WTC11 (cell line): Measurements from ENCODE around the gene TET3. TPM values are rescaled to one million over a fixed set of nuclear protein-coding genes. Genes with fewer than 3 reads are reported as not detected.

Experiments
- ATAC-seq: fragments of 200-7000 bp; cut with Tn5 transposase; 2 replicates; pipeline ENCODE4 v1.10.0; 2021; ENCODE audit warnings: mild to moderate bottlenecking, moderate library complexity
- CTCF ChIA-PET: fragments of 300-600 bp; sonication (Branson Sonifier 250); formaldehyde crosslinking; loops from one replicate; lab custom pipeline; 2021; ENCODE audit warnings: antibody characterized with exemption; lab: Charles Lee
- POLR2A ChIA-PET: fragments of 350-600 bp; sonication (Branson Sonifier 250); formaldehyde crosslinking; loops from one replicate; lab custom pipeline; 2021; ENCODE audit warnings: antibody characterized with exemption; lab: Charles Lee
- DNase-seq: peaks from one replicate; pipeline ENCODE4 v3.0.0; 2021; ENCODE audit warnings: low spot score
- H3K27ac Mint-ChIP-seq: 2 replicates; pipeline ENCODE4 v1.8.0; 2021; ENCODE audit warnings: mixed read lengths
- H3K27me3 Mint-ChIP-seq: 2 replicates; pipeline ENCODE4 v1.8.0; 2021; ENCODE audit warnings: low read depth, mild to moderate bottlenecking, moderate library complexity, mixed read lengths
- H3K36me3 Mint-ChIP-seq: 2 replicates; pipeline ENCODE4 v1.8.0; 2021; ENCODE audit warnings: mixed read lengths
- H3K4me1 Mint-ChIP-seq: 2 replicates; pipeline ENCODE4 v1.8.0; 2022; ENCODE audit warnings: mixed read lengths
- H3K4me3 Mint-ChIP-seq: 2 replicates; pipeline ENCODE4 v1.8.0; 2021; ENCODE audit warnings: mild to moderate bottlenecking, moderate library complexity, mixed read lengths
- H3K9me3 Mint-ChIP-seq: 2 replicates; pipeline ENCODE4 v1.8.0; 2021; ENCODE audit warnings: mixed read lengths
- ATF1 ChIP-seq: sonication (generic); formaldehyde crosslinking; IDR thresholded peaks from 2 replicates; pipeline ENCODE4 v1.8.1; 2023; ENCODE audit warnings: mild to moderate bottlenecking, moderate library complexity, missing genetic modification reagents
- CBFB ChIP-seq: sonication (generic); formaldehyde crosslinking; IDR thresholded peaks from 2 replicates; pipeline ENCODE4 v1.8.1; 2022; ENCODE audit warnings: mild to moderate bottlenecking, low read depth, missing genetic modification reagents
- CREM ChIP-seq: sonication (generic); formaldehyde crosslinking; IDR thresholded peaks from 2 replicates; pipeline ENCODE4 v1.8.1; 2022; ENCODE audit warnings: mild to moderate bottlenecking, missing genetic modification reagents, moderate library complexity
- ERG ChIP-seq: fragments of 250-450 bp; sonication (Bioruptor Pico); IDR thresholded peaks from 2 replicates; pipeline ENCODE4 v1.8.0; 2021; ENCODE audit warnings: mild to moderate bottlenecking
- ETV6 ChIP-seq: sonication (generic); formaldehyde crosslinking; IDR thresholded peaks from 2 replicates; pipeline ENCODE4 v1.8.1; 2022; ENCODE audit warnings: mild to moderate bottlenecking, missing genetic modification reagents
- GRHL2 ChIP-seq: fragments of 250-450 bp; sonication (Bioruptor Pico); IDR thresholded peaks from 2 replicates; pipeline ENCODE4 v1.8.0; 2022; ENCODE audit warnings: mild to moderate bottlenecking, moderate library complexity; ENCODE audit not compliant: insufficient replicate concordance, severe bottlenecking
- MXD4 ChIP-seq: fragments of 250-450 bp; sonication (Bioruptor Pico); IDR thresholded peaks from 2 replicates; pipeline ENCODE4 v1.8.0; 2021; ENCODE audit warnings: mild to moderate bottlenecking, moderate library complexity, borderline replicate concordance
- NFATC4 ChIP-seq: fragments of 250-450 bp; sonication (Bioruptor Pico); IDR thresholded peaks from 2 replicates; pipeline ENCODE4 v1.9.0; 2021; ENCODE audit warnings: mild to moderate bottlenecking
- NFYB ChIP-seq: sonication (generic); formaldehyde crosslinking; conservative IDR thresholded peaks from 2 replicates; pipeline ENCODE4 v1.8.0; 2022; ENCODE audit warnings: low read depth, missing genetic modification reagents
- NR3C1 ChIP-seq: sonication (generic); formaldehyde crosslinking; conservative IDR thresholded peaks from 2 replicates; pipeline ENCODE4 v1.8.1; 2023; ENCODE audit warnings: low read depth, mild to moderate bottlenecking, missing genetic modification reagents
- OVOL2 ChIP-seq: fragments of 250-450 bp; sonication (Bioruptor Pico); IDR thresholded peaks from 2 replicates; pipeline ENCODE4 v1.9.0; 2021; ENCODE audit warnings: mild to moderate bottlenecking, borderline replicate concordance
- ZNF232 ChIP-seq: sonication (generic); formaldehyde crosslinking; IDR thresholded peaks from 2 replicates; pipeline ENCODE4 v1.8.0; 2022; ENCODE audit warnings: mild to moderate bottlenecking, missing genetic modification reagents
- ZNF263 ChIP-seq: sonication (generic); formaldehyde crosslinking; IDR thresholded peaks from 2 replicates; pipeline ENCODE4 v1.8.1; 2022; ENCODE audit warnings: low read depth, mild to moderate bottlenecking, moderate library complexity, missing genetic modification reagents
- ZNF423 ChIP-seq: fragments of 250-450 bp; sonication (Bioruptor Pico); IDR thresholded peaks from 2 replicates; pipeline ENCODE4 v2.1.2; 2022; ENCODE audit warnings: mild to moderate bottlenecking, moderate library complexity
- total RNA-seq: library from RNA; stranded (reverse); gene quantifications from 3 replicates; pipeline ENCODE4 v1.2.3, GENCODE V29; 2021
- TF ChIP-seq, protein P1 (sequence below): sonication (generic); formaldehyde crosslinking; IDR thresholded peaks from 2 replicates; pipeline ENCODE4 v1.8.0; 2022; ENCODE audit warnings: mild to moderate bottlenecking, missing genetic modification reagents
- TF ChIP-seq, protein P2 (sequence below): sonication (generic); formaldehyde crosslinking; IDR thresholded peaks from 2 replicates; pipeline ENCODE4 v1.8.0; 2023; ENCODE audit warnings: missing genetic modification reagents, mild to moderate bottlenecking, borderline replicate concordance
- TF ChIP-seq, protein P3 (sequence below): sonication (generic); formaldehyde crosslinking; conservative IDR thresholded peaks from 2 replicates; pipeline ENCODE4 v1.8.1; 2023; ENCODE audit warnings: mild to moderate bottlenecking, low read depth, missing genetic modification reagents, moderate library complexity
- TF ChIP-seq, protein P4 (sequence below): sonication (generic); formaldehyde crosslinking; IDR thresholded peaks from 2 replicates; pipeline ENCODE4 v1.8.1; 2022; ENCODE audit warnings: mild to moderate bottlenecking, missing genetic modification reagents, moderate library complexity, borderline replicate concordance
- TF ChIP-seq, protein P5 (sequence below): sonication (generic); formaldehyde crosslinking; IDR thresholded peaks from 2 replicates; pipeline ENCODE4 v1.8.0; 2022; ENCODE audit warnings: mild to moderate bottlenecking, missing genetic modification reagents
- TF ChIP-seq, protein P6 (sequence below): fragments of 250-450 bp; sonication (Bioruptor Pico); IDR thresholded peaks from 2 replicates; pipeline ENCODE4 v1.9.0; 2021; ENCODE audit warnings: moderate library complexity, mild to moderate bottlenecking, inconsistent platforms, borderline replicate concordance

The TET3 gene
- total RNA-seq, 1 experiment from 2014 or later: 19.3 TPM

DNA sequence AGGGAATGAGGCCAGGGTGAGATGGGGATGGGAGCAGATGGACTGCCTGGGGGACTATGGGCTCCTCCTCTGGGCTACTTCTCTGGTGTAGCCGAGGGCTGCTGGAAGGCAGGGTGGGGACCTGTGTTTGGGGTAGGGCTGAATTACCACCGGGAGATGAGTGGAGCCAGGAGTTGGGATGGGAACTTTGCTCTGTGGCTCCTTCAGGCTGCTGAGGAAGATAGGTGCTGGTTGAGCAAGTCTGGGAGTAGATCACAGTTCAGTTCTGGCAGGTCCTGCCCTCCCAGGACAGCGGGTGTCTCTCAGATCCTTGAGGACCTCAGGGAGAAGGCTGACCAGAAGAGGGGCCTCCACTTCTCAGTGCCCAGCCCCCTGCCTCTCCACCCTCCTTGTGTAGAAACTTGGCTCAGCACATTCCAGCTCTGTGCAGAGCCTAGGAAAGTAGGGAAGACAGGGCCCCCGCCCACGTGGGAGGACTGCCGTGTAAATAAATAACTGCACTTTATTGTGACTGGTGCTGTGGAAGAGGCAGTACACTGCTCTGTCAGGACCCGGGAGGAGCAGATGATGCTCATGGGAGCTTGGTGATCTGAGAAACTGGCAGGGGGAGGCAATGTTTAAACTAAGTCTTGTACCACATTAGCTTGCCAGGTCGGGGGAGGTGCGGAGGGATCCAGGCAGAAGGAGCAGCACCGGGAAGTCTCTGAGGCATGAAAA, 15.3 kb downstream of the TET3 start:
- no peak overlapping the region for H3K27ac Mint-ChIP-seq
- CTCF ChIA-PET: interaction anchor here (0.9 to 2.2 kb wide), 2 partner anchors 80 to 92 kb away, joined by 4 to 5 read pairs; no protein-coding TSS in a partner anchor
- no peak for ATAC-seq
- no peaks in the 10 kb centered on the region for H3K9me3 Mint-ChIP-seq
- no peaks in the 10 kb centered on the region for H3K27me3 Mint-ChIP-seq
- H3K36me3 Mint-ChIP-seq: no peaks in the 10 kb centered on the region
- POLR2A ChIA-PET: interaction anchor here (0.5 kb wide), 1 partner anchor 11 kb away, joined by 3 read pairs; no protein-coding TSS in a partner anchor
- peaks cover 56% of the 10 kb centered on the region for H3K4me1 Mint-ChIP-seq
- no peak for DNase-seq
- H3K4me3 Mint-ChIP-seq: no peak overlapping the region
- TF ChIP-seq NFYB (CRISPR knock-in tag) (no peak), ZNF423 (no peak), NFATC4 (CRISPR knock-in tag) (no peak)
- TF ChIP-seq, protein P1, sequence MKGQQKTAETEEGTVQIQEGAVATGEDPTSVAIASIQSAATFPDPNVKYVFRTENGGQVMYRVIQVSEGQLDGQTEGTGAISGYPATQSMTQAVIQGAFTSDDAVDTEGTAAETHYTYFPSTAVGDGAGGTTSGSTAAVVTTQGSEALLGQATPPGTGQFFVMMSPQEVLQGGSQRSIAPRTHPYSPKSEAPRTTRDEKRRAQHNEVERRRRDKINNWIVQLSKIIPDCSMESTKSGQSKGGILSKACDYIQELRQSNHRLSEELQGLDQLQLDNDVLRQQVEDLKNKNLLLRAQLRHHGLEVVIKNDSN: no peak

- DNase-seq (no peak), ATAC-seq (no peak)
- Mint-ChIP-seq H3K9me3 (no peaks in the 10 kb centered on the region), H3K4me3 (no peak overlapping the region), H3K27ac (no peak overlapping the region), H3K4me1 (peaks cover 57% of the 10 kb centered on the region), H3K36me3 (no peaks in the 10 kb centered on the region), H3K27me3 (no peaks in the 10 kb centered on the region)
- TF ChIP-seq ERG (no peak), OVOL2 (CRISPR knock-in tag) (no peak), ZNF232 (no peak), CREM (CRISPR knock-in tag) (no peak), ZNF263 (CRISPR knock-in tag) (no peak), CBFB (CRISPR knock-in tag) (no peak), MXD4 (CRISPR knock-in tag) (no peak), ETV6 (CRISPR knock-in tag) (no peak), GRHL2 (CRISPR knock-in tag) (no peak), NR3C1 (CRISPR knock-in tag) (no peak), ATF1 (CRISPR knock-in tag) (no peak)
- TF ChIP-seq, protein P2, sequence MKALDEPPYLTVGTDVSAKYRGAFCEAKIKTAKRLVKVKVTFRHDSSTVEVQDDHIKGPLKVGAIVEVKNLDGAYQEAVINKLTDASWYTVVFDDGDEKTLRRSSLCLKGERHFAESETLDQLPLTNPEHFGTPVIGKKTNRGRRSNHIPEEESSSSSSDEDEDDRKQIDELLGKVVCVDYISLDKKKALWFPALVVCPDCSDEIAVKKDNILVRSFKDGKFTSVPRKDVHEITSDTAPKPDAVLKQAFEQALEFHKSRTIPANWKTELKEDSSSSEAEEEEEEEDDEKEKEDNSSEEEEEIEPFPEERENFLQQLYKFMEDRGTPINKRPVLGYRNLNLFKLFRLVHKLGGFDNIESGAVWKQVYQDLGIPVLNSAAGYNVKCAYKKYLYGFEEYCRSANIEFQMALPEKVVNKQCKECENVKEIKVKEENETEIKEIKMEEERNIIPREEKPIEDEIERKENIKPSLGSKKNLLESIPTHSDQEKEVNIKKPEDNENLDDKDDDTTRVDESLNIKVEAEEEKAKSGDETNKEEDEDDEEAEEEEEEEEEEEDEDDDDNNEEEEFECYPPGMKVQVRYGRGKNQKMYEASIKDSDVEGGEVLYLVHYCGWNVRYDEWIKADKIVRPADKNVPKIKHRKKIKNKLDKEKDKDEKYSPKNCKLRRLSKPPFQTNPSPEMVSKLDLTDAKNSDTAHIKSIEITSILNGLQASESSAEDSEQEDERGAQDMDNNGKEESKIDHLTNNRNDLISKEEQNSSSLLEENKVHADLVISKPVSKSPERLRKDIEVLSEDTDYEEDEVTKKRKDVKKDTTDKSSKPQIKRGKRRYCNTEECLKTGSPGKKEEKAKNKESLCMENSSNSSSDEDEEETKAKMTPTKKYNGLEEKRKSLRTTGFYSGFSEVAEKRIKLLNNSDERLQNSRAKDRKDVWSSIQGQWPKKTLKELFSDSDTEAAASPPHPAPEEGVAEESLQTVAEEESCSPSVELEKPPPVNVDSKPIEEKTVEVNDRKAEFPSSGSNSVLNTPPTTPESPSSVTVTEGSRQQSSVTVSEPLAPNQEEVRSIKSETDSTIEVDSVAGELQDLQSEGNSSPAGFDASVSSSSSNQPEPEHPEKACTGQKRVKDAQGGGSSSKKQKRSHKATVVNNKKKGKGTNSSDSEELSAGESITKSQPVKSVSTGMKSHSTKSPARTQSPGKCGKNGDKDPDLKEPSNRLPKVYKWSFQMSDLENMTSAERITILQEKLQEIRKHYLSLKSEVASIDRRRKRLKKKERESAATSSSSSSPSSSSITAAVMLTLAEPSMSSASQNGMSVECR (CRISPR knock-in tag): no peak
- TF ChIP-seq, protein P3, sequence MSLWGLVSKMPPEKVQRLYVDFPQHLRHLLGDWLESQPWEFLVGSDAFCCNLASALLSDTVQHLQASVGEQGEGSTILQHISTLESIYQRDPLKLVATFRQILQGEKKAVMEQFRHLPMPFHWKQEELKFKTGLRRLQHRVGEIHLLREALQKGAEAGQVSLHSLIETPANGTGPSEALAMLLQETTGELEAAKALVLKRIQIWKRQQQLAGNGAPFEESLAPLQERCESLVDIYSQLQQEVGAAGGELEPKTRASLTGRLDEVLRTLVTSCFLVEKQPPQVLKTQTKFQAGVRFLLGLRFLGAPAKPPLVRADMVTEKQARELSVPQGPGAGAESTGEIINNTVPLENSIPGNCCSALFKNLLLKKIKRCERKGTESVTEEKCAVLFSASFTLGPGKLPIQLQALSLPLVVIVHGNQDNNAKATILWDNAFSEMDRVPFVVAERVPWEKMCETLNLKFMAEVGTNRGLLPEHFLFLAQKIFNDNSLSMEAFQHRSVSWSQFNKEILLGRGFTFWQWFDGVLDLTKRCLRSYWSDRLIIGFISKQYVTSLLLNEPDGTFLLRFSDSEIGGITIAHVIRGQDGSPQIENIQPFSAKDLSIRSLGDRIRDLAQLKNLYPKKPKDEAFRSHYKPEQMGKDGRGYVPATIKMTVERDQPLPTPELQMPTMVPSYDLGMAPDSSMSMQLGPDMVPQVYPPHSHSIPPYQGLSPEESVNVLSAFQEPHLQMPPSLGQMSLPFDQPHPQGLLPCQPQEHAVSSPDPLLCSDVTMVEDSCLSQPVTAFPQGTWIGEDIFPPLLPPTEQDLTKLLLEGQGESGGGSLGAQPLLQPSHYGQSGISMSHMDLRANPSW (CRISPR knock-in tag): no peak
- TF ChIP-seq, protein P4, sequence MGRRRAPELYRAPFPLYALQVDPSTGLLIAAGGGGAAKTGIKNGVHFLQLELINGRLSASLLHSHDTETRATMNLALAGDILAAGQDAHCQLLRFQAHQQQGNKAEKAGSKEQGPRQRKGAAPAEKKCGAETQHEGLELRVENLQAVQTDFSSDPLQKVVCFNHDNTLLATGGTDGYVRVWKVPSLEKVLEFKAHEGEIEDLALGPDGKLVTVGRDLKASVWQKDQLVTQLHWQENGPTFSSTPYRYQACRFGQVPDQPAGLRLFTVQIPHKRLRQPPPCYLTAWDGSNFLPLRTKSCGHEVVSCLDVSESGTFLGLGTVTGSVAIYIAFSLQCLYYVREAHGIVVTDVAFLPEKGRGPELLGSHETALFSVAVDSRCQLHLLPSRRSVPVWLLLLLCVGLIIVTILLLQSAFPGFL (CRISPR knock-in tag): no peak
- TF ChIP-seq, protein P5, sequence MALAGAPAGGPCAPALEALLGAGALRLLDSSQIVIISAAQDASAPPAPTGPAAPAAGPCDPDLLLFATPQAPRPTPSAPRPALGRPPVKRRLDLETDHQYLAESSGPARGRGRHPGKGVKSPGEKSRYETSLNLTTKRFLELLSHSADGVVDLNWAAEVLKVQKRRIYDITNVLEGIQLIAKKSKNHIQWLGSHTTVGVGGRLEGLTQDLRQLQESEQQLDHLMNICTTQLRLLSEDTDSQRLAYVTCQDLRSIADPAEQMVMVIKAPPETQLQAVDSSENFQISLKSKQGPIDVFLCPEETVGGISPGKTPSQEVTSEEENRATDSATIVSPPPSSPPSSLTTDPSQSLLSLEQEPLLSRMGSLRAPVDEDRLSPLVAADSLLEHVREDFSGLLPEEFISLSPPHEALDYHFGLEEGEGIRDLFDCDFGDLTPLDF (CRISPR knock-in tag): no peak
- TF ChIP-seq, protein P6, sequence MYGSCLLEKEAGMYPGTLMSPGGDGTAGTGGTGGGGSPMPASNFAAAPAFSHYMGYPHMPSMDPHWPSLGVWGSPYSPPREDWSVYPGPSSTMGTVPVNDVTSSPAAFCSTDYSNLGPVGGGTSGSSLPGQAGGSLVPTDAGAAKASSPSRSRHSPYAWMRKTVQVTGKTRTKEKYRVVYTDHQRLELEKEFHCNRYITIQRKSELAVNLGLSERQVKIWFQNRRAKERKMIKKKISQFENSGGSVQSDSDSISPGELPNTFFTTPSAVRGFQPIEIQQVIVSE: no peak
- CTCF ChIA-PET: interaction anchor here (0.9 to 2.2 kb wide), 2 partner anchors 80 to 93 kb away, joined by 4 to 5 read pairs; no protein-coding TSS in a partner anchor
- POLR2A ChIA-PET: interaction anchor here (0.5 to 0.9 kb wide), 2 partner anchors 12 to 56 kb away, joined by 3 read pairs; no protein-coding TSS in a partner anchor
These were observed 16.0 kb downstream of the TET3 start for GRCh38 chr2:74000666-74001065.
